Lower leg skin (tissue), 4 donors: ENCODE measurements around the gene FRMD1. TPM values are rescaled to one million over a fixed set of nuclear protein-coding genes. Genes with fewer than 3 reads are reported as not detected.

ENCODE experiments used
- DNase-seq, 2 donors: peaks; one replicate each; pipeline ENCODE4 v3.0.0-alpha.2; 2019; ENCODE audit warnings: low spot score in 2 of 2
- H3K4me3 ChIP-seq: fragments of 200-600 bp; sonication (generic); 2 replicates; pipeline ENCODE4 v1.5.1; 2017; ENCODE audit warnings: mild to moderate bottlenecking, low read depth; ENCODE audit not compliant: poor library complexity, severe bottlenecking
- POLR2A ChIP-seq, 2 donors: fragments of 450-650 bp; IDR thresholded peaks; one replicate each; pipeline ENCODE4 v1.6.1; 2016 to 2017; ENCODE audit warnings: antibody characterized with exemption in 2 of 2, mild to moderate bottlenecking in 1 of 2, moderate library complexity in 1 of 2
- WGBS, 2 donors: methylation state at CpG; one replicate each; pipeline ENCODE4 v1.1.5; 2018; 5-methylcytosine and 5-hydroxymethylcytosine counted together
- intact Hi-C: fragments of 100-400 bp; cut with DNase I; formaldehyde crosslinking; loops from one replicate; pipeline ENCODE4 v1.15.0; 2023; ENCODE audit warnings: low total_unique reads
- total RNA-seq, 4 donors: library from RNA; depleted of rRNA; stranded (reverse); fragments of >200 nt; gene quantifications; one replicate each; pipeline ENCODE4 v1.1.0, GENCODE V29; 2016
- TF ChIP-seq, protein P1 (sequence below), 3 donors: fragments of 450-650 bp; IDR thresholded peaks; one replicate each; pipeline ENCODE4 v1.5.1; 2016; ENCODE audit warnings: antibody characterized with exemption in 3 of 3, mild to moderate bottlenecking in 3 of 3, moderate library complexity in 2 of 3

Gene FRMD1
- total RNA-seq, 4 donors from 2014 or later = 0.32 to 1.2 (median 0.72) TPM

GRCh38 chr6:168046696-168047095 is 32.3 kb downstream of the FRMD1 start:
- intact Hi-C loops = no loop called here
- TF ChIP-seq, protein P1, sequence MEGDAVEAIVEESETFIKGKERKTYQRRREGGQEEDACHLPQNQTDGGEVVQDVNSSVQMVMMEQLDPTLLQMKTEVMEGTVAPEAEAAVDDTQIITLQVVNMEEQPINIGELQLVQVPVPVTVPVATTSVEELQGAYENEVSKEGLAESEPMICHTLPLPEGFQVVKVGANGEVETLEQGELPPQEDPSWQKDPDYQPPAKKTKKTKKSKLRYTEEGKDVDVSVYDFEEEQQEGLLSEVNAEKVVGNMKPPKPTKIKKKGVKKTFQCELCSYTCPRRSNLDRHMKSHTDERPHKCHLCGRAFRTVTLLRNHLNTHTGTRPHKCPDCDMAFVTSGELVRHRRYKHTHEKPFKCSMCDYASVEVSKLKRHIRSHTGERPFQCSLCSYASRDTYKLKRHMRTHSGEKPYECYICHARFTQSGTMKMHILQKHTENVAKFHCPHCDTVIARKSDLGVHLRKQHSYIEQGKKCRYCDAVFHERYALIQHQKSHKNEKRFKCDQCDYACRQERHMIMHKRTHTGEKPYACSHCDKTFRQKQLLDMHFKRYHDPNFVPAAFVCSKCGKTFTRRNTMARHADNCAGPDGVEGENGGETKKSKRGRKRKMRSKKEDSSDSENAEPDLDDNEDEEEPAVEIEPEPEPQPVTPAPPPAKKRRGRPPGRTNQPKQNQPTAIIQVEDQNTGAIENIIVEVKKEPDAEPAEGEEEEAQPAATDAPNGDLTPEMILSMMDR (IDR thresholded peaks at IDR 0.05) = no peak
- TF ChIP-seq POLR2A (IDR thresholded peaks at IDR 0.05) = no peak

DNA sequence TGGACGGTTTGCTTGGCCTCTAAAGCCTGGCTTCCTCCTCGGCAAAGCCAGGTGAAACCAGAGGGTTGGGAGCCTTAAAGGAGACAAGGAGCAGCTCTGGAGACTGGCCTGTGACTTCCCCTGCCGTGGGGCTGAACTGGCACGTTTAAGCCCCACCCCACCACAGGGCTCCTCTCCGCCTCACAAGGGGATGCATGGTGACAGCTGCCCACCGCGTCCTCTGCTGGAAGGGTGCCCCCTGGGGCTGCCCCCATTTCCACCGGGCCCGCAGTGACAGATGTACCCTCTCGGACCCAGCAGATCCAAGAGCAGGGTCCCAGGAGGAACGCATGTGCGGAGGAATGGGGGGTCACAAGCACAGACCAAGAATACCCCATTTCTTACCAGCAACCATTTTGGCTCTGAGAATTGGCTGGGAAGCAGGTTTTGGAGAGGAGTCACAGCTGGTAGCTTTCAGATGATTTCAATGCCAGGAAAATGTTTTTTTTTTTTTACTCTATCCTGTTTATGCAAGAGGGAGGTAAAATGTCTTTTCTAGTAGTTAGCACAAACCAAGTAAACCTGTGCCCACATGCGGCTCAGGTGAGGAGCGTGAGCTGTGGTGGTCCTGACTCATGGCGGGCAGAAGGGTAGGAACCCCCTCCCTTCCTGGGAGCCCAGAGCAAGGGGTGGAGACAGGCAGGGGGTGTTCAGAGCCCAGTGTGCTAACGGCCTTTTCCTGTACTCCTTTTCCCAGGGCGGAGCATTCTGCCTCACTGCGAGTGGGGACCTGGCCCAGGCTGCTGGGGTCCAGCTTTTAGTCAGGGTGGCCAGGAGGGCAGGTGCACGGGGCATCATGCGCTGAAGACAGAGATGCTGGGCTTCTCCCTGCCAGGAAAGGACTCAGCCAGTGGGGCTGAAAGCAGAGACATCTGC is 33.0 kb downstream of the FRMD1 start:
- TF ChIP-seq, protein P1 (IDR thresholded peaks at IDR 0.05) = no peak
- TF ChIP-seq POLR2A (IDR thresholded peaks at IDR 0.05) = no peak
- WGBS, 2 donors = 54 to 67% methylated on average over 19 to 20 of the region's 20 CpGs
- intact Hi-C loops = no loop called here
- DNase-seq = no peak
- H3K4me3 ChIP-seq = no peak overlapping the region

More at GRCh38 chr6:168046696-168047095, 32.3 kb downstream of the FRMD1 start:
- no peak overlapping the region for H3K4me3 ChIP-seq
- WGBS, 2 donors = 92 to 95% methylated on average over 3 of the region's 3 CpGs
- DNase-seq = no peak

DNA sequence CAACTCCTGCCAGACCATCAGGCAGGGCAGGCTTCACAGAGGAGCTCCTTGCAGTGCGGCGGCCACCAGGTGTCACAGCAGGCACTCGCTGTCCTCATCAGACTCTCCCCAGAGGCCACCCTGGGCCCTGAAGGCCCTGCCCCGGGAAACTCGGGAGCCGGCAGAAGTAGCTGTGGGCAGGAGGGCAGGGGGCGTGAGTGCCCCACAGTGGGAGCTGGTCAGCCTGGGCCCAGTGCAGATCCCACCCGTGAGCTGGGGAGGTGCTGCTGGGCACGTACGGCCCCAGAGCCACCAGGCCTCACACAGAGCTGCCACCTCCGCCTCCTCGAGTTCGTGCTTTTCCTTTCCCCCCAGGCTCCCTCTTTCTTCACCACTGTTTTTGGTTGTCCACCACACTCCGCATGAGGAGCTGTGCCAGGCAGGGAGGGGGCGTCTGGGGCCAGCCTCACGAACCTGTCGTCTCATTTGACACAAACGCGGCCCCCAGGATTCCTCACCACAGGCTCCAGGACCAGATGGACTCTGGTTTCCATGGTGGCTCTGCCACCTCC is 33.8 kb downstream of the FRMD1 start:
- no peak for DNase-seq
- TF ChIP-seq, protein P1 (IDR thresholded peaks at IDR 0.05) = no peak
- TF ChIP-seq POLR2A (IDR thresholded peaks at IDR 0.05) = no peak
- no peak overlapping the region for H3K4me3 ChIP-seq
- intact Hi-C loops = no loop called here
- 87 to 96% methylated on average over 16 to 19 of the region's 19 CpGs for WGBS, 2 donors

GRCh38 chr6:168044521-168045130 is 34.4 kb downstream of the FRMD1 start:
- no peak for DNase-seq
- no peak overlapping the region for H3K4me3 ChIP-seq
- TF ChIP-seq, protein P1 (IDR thresholded peaks at IDR 0.05) = no peak
- TF ChIP-seq POLR2A (IDR thresholded peaks at IDR 0.05) = no peak
- 92% methylated on average over 19 to 20 of the region's 28 CpGs for WGBS, 2 donors
- intact Hi-C loops = no loop called here

DNA sequence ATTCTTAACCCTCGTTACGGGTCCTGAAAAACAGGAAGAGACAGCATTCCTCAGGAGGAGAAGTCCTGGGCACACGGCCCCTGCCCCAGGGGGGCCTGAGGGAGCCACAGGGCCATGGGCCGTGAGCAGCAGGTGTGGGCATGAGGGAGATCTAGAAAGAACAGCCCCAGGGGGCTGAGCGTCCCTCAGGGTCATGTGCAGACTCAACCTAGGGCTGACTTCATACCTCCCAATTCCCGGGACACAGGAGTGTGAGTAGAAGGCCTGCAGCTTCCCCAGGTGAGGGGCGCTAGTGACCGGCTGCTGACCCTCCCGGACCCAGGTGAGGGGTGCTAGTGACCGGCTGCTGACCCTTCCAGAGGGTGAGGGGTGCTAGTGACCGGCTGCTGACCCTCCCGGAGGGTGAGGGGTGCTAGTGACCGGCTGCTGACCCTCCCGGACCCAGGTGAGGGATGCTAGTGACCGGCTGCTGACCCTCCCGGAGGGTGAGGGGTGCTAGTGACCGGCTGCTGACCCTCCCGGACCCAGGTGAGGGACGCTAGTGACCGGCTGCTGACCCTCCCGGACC is 35.1 kb downstream of the FRMD1 start:
- DNase-seq = no peak
- TF ChIP-seq POLR2A (IDR thresholded peaks at IDR 0.05) = no peak
- TF ChIP-seq, protein P1 (IDR thresholded peaks at IDR 0.05) = no peak
- no peak overlapping the region for H3K4me3 ChIP-seq
- WGBS, 2 donors = 74 to 83% methylated on average over 6 to 13 of the region's 21 CpGs
- intact Hi-C loops = no loop called here
